ENCODE data around the gene TTLL9.
"Not testable (repeated sequence)": the region's sequence is repeated elsewhere in the genome, so short reads cannot be mapped to it uniquely, and the experiment has no call there.

The TTLL9 gene

GRCh38 chr20:31869942-31870725 lies at the start of gene TTLL9, which contains the start of gene DUSP15:
Gene TTLL9 (plus strand): TSS chr20:31870634. CDS start chr20:31871127, 493 bp downstream.
Gene DUSP15 (minus strand): TSS chr20:31870527. CDS start chr20:31870337, 190 bp downstream.
- DNase-seq (ENCODE audit: low read depth in 2 of 2), result no peak

- no peak for DNase-seq (ENCODE audit: low read depth in 2 of 2)
Measured at GRCh38 chr20:31821427-31821826, 49.0 kb upstream of the TTLL9 start.

GRCh38 chr20:31822421-31823330 lies 47.8 kb upstream of the TTLL9 start:
- DNase-seq (ENCODE audit: low read depth in 2 of 2), result peak; percentile 64 to 68

DNA sequence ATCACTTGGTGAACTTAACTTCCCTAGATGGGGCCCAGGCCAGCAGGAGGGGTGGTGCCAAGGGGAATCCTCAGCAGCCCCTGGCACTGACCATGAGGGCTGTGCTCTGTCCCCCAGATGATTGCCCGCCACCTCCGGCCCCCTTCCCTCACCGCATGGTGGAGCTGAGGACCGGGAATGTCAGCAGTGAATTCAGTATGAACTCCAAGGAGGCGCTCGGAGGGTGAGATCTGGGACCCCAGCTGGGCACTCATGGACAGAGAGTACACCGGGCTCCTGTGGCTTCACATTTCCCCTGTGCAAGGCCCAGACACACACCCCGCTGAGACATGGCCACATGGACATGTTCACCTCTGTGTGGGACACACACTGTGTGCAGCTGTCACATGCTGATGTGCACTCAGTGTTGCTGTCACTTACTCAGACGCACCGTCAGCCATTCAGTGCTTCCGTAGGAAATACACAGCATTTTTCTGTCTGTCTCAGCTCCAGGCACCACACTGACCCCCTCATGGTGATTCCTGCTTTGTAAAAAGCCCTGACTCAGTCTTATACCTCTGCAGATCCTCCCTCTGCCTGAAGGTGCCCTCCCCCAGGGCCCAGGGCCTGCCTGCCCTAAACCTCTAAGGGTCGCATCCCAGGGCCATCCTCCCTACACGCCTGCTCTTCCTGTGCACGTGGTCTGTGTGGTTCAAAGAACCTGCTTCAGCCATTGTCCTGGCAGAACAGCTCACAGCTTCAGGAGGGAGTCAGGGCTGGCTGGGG lies 46.9 kb upstream of the TTLL9 start:
- no peak for DNase-seq (ENCODE audit: low read depth in 2 of 2)

DNA sequence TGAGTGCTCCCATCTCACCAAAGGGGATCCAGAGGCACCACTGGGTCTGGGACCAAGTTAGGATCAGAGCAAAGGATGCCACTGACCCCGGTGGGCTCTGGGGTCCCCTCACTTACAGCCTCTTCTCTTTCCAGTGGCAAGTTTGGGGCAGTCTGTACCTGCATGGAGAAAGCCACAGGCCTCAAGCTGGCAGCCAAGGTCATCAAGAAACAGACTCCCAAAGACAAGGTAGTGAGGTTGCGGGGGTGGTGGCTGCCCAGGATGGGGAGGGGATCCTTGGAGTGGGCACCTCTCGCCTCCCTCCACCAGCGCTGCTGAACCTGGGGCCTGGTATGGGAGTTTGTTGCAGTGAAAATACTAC lies 46.3 kb upstream of the TTLL9 start:
- DNase-seq (ENCODE audit: low read depth in 2 of 2), result no peak

DNA sequence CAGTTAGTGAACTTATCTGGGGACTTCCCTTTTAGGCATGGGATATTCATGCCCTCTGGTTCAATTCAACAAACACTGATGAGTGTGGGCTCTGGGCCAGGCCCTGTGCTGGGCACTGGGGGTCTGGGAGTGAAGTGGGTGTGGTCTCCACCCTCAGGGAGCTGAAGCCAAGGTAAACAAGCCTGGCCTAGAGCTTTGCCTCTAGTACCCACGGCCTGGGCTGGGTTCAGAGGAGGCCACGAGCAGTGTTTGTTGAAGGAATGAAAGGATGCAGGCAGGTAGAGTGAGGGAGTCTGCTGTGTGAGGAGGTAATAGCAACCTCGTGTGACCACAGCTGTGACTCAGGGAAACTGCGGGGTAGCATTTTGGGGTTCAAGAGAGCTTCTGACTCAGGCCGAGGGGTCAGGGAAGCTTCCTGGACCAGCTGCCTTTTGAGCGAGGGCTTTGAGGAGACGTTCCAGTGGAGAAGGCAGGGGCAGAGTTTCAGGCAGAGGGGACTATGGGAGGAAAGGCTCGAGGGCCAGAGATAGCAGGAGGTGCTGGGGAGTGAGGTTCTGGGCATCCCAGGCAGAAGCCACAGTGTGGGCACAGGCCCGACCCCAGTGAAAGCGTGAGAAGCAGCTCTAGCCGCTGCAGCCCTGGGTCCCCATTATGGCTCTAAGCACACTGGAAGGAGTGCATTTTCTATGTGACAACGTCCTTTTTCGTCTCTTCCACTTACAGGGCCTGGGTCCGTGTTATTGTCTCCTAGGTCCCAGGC lies 45.7 kb upstream of the TTLL9 start:
- DNase-seq (ENCODE audit: low read depth in 2 of 2), result no peak

GRCh38 chr20:31826074-31826473 lies 44.4 kb upstream of the TTLL9 start:
- DNase-seq (ENCODE audit: low read depth in 2 of 2), result no peak

GRCh38 chr20:31827059-31827458 lies 43.4 kb upstream of the TTLL9 start:
- DNase-seq (ENCODE audit: low read depth in 2 of 2), result no peak

- DNase-seq (ENCODE audit: low read depth in 2 of 2), result not testable (repeated sequence)
Measured at GRCh38 chr20:31828016-31828415, 42.4 kb upstream of the TTLL9 start.

DNA sequence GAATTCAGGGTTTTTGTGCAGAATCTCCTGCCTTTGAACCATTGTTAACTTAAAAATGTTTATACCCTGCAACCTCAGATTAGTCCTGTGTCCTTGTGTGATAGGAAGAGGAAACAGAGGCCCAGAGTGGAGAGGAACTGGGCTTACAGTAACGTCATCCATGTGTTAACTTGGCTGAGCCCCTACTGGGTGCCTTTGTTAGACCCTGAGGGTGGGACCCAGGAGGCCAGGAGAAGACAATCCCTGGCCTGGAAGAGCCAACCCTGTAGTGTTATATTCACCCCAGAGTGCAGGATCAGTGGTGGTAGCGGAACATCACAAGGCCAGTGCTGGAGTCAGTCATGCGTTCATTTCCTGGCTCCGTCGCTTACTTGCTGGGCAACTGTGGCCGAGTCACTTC lies 40.7 kb upstream of the TTLL9 start:
- DNase-seq (ENCODE audit: low read depth in 2 of 2), result no peak

GRCh38 chr20:31830406-31830981 lies 39.9 kb upstream of the TTLL9 start:
- DNase-seq (ENCODE audit: low read depth in 2 of 2), result no peak

DNA sequence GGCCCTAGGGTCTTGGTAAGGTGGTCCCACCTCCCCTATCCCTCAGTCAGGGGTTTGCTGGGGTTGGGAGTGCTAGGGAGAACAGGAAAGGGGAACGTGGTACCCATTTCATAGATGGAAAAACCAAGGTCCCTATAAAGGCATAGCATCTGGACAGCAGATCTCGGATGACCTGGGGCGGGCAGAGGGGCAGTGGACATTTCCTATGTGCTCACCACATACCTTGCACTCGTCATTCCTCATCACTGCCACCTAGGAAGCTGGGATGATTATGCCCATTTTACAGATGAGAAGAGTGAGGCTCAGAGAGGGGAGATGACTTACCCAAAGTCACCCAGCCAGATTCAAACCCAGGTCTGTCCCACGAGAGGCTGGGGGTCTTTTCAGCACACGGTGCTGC lies 39.2 kb upstream of the TTLL9 start:
- DNase-seq (ENCODE audit: low read depth in 2 of 2), result no peak

- DNase-seq (ENCODE audit: low read depth in 2 of 2), result no peak
Measured at GRCh38 chr20:31831771-31832306, 38.6 kb upstream of the TTLL9 start.

GRCh38 chr20:31833130-31833930 lies 37.1 kb upstream of the TTLL9 start:
- DNase-seq (ENCODE audit: low read depth in 2 of 2), result peak; percentile 42 to 54

- no peak for DNase-seq (ENCODE audit: low read depth in 2 of 2)
Measured at GRCh38 chr20:31833931-31834521, 36.4 kb upstream of the TTLL9 start.

- DNase-seq (ENCODE audit: low read depth in 2 of 2), result no peak
Measured at GRCh38 chr20:31835554-31835953, 34.9 kb upstream of the TTLL9 start.

DNA sequence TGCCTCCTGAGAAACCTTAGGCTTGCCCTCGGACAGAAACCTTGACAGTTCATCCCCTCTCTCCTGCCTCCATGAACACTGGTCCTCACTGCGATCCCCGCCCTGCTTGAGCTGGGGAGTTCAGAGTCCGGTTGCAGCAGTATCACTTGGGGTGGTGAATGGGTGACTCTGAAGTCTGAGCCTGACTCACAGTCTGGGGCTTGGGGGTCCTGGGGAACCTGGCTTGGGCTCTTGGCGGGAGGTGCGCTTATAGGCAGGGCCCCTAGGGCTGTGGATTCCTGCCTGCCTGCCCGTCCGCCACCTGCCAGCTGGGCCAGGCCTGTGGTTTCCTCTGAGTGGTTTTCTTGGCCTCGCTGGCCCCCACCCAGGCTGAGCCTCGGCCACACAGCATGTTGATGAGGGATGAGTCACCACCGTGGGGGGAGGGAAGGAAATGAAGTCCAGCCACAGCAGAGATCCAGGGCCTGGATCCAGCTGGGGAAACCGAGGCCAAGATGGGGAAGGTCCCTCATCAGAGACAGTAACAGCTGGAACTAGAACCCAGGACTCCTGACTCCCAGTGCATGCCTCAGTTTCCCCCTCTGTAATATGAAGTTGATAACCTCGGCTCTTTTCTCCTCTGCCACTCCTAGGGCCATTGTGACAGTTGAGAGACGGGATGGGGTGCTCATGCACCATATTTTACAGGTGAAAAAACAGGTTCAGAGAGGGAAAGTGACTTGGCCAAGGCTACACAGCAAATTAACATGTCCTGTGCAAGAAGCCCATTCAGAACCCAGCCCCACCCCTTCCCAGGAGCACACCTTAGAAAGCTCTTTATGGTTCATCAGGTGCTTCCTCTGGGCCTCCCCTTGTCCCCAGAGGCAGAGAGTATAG lies 34.2 kb upstream of the TTLL9 start:
- DNase-seq (ENCODE audit: low read depth in 2 of 2), result no peak

DNA sequence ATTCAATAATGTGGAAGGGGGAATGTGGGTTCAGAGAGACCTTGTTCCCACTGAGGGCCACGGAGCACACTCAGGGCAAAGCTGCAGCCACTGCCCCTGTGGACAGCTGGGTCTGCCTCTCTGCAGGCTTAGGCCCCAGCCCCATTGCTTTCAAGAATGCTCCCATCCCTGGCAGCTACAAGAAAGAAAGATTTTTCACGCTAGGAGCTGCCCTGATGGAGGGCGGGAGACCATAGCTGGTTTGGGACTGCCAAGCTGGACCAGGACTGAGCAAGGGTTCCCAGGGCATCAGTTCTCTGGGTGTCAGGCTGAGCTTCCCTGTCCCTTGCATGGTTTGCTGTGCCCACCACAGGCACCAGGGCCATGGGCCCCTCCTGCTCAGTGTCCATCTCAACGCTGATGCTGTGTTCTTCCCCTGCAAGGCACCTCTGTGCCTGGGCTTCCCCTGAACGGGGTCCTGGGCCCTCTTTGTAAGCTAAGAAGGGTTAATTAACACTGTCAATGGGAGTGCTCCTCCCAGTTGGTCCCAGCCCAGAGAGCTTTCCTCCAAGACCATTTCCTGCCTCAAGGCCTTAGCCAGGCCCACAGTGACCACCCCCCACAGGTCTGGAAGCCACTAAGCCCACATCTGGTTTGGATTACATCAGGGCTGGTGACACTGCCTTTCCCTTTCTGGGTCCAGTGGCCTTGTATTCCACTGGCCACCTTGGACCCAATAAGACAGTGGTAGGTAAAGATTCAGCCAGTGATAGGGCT lies 33.4 kb upstream of the TTLL9 start:
- no peak for DNase-seq (ENCODE audit: low read depth in 2 of 2)

Data from activated CD4-positive, alpha-beta T cell treated with anti-CD3 and anti-CD28 coated beads for 24 hours (primary cell).